ENCODE data around the gene ST8SIA6. TPM values are rescaled to one million over a fixed set of nuclear protein-coding genes. Genes with fewer than 3 reads are reported as not detected.

The ST8SIA6 gene
- total and polyA plus RNA-seq, 2 experiments from 2014 or later: 0.79 TPM; not detected in 1

- no peaks in the 10 kb centered on the region for H3K36me3 ChIP-seq
- no peaks in the 10 kb centered on the region for H3K27me3 ChIP-seq
- H3K27ac ChIP-seq: no peak overlapping the region
- no peak overlapping the region for H3K4me3 ChIP-seq
- H3K4me1 ChIP-seq (ENCODE audit: low read depth): no peaks in the 10 kb centered on the region
- TF ChIP-seq CTCF (IDR thresholded peaks at IDR 0.05; ENCODE audit: low read depth, low read length): no peak
- DNase-seq (ENCODE audit: low read depth in 1 of 2, low spot score in 1 of 2): no peak
- no peaks in the 10 kb centered on the region for H3K9me3 ChIP-seq (ENCODE audit: low read depth)
Measured at GRCh38 chr10:17435953-17436352, 18.4 kb downstream of the ST8SIA6 start.

- Histone ChIP-seq H3K36me3 (no peaks in the 10 kb centered on the region), H3K27ac (no peak overlapping the region), H3K4me1 (ENCODE audit: low read depth) (no peaks in the 10 kb centered on the region), H3K27me3 (no peaks in the 10 kb centered on the region), H3K4me3 (no peak overlapping the region), H3K9me3 (ENCODE audit: low read depth) (no peaks in the 10 kb centered on the region)
- TF ChIP-seq CTCF (IDR thresholded peaks at IDR 0.05; ENCODE audit: low read depth, low read length): no peak
- DNase-seq (ENCODE audit: low read depth in 1 of 2, low spot score in 1 of 2): no peak
Measured at GRCh38 chr10:17435187-17435586, 19.2 kb downstream of the ST8SIA6 start.

GRCh38 chr10:17432723-17433122, 21.7 kb downstream of the ST8SIA6 start:
- H3K9me3 ChIP-seq (ENCODE audit: low read depth): no peaks in the 10 kb centered on the region
- H3K4me3 ChIP-seq: no peak overlapping the region
- no peaks in the 10 kb centered on the region for H3K36me3 ChIP-seq
- no peaks in the 10 kb centered on the region for H3K4me1 ChIP-seq (ENCODE audit: low read depth)
- no peak for DNase-seq (ENCODE audit: low read depth in 1 of 2, low spot score in 1 of 2)
- TF ChIP-seq CTCF (IDR thresholded peaks at IDR 0.05; ENCODE audit: low read depth, low read length): no peak
- no peaks in the 10 kb centered on the region for H3K27me3 ChIP-seq
- H3K27ac ChIP-seq: no peak overlapping the region

GRCh38 chr10:17431871-17432311, 22.5 kb downstream of the ST8SIA6 start:
- Histone ChIP-seq H3K9me3 (ENCODE audit: low read depth) (no peaks in the 10 kb centered on the region), H3K4me3 (no peak overlapping the region), H3K4me1 (ENCODE audit: low read depth) (no peaks in the 10 kb centered on the region), H3K36me3 (no peaks in the 10 kb centered on the region), H3K27ac (no peak overlapping the region), H3K27me3 (no peaks in the 10 kb centered on the region)
- DNase-seq (ENCODE audit: low read depth in 1 of 2, low spot score in 1 of 2): peak in 1 of 2 donors; percentile 23
- no peak for TF ChIP-seq CTCF (IDR thresholded peaks at IDR 0.05; ENCODE audit: low read depth, low read length)

- no peaks in the 10 kb centered on the region for H3K9me3 ChIP-seq (ENCODE audit: low read depth)
- no peak overlapping the region for H3K27ac ChIP-seq
- TF ChIP-seq CTCF (IDR thresholded peaks at IDR 0.05; ENCODE audit: low read depth, low read length): peak; percentile 92
- peak; percentile 74 to 87 for DNase-seq (ENCODE audit: low read depth in 1 of 2, low spot score in 1 of 2)
- H3K4me1 ChIP-seq (ENCODE audit: low read depth): no peaks in the 10 kb centered on the region
- H3K4me3 ChIP-seq: no peak overlapping the region
- no peaks in the 10 kb centered on the region for H3K36me3 ChIP-seq
- no peaks in the 10 kb centered on the region for H3K27me3 ChIP-seq
Measured at GRCh38 chr10:17430647-17431355, 23.6 kb downstream of the ST8SIA6 start.
